Esophagus squamous epithelium (tissue), 5 donors: ENCODE results near the gene SLC2A4RG. TPM values are rescaled to one million over a fixed set of nuclear protein-coding genes. Genes with fewer than 3 reads are reported as not detected.

ENCODE experiments used
- DNase-seq: peaks from one replicate; lab custom pipeline; 2025; lab: John Stamatoyannopoulos, UW
- H3K27ac ChIP-seq, 4 donors: fragments of 200-600 bp; sonication (generic); one replicate each; pipeline ENCODE4 v1.5.1; 2016 to 2019; ENCODE audit warnings: mild to moderate bottlenecking in 1 of 4
- H3K27me3 ChIP-seq, 4 donors: fragments of 200-600 bp; sonication (generic); 1 replicate in 3 of 4; 2 replicates in 1 of 4; pipeline versions ENCODE4 v1.5.1 to v1.6.0; 2017 to 2021; ENCODE audit warnings: antibody characterized with exemption in 1 of 4
- H3K36me3 ChIP-seq, 3 donors: fragments of 200-600 bp; sonication (generic); one replicate each; pipeline ENCODE4 v1.5.1; 2016 to 2019
- H3K4me1 ChIP-seq, 3 donors: fragments of 200-600 bp; sonication (generic); one replicate each; pipeline ENCODE4 v1.5.1; 2017 to 2019
- H3K4me3 ChIP-seq, 4 donors: fragments of 200-600 bp; sonication (generic); 1 replicate in 3 of 4; 2 replicates in 1 of 4; pipeline ENCODE4 v1.5.1; 2016 to 2019; ENCODE audit warnings: mild to moderate bottlenecking in 2 of 4, moderate library complexity in 1 of 4
- H3K9me3 ChIP-seq, 3 donors: fragments of 200-600 bp; sonication (generic); one replicate each; pipeline ENCODE4 v1.5.1; 2016 to 2019
- POLR2A ChIP-seq, 4 donors: fragments of 450-650 bp; IDR thresholded peaks; one replicate each; pipeline ENCODE4 v1.6.1; 2017; ENCODE audit warnings: antibody characterized with exemption in 4 of 4, mild to moderate bottlenecking in 4 of 4, moderate library complexity in 3 of 4
- WGBS, 2 donors: methylation state at CpG; one replicate each; pipeline ENCODE4 v1.1.5; 2018; 5-methylcytosine and 5-hydroxymethylcytosine counted together
- intact Hi-C: fragments of 100-400 bp; cut with DNase I; formaldehyde crosslinking; loops from one replicate; pipeline ENCODE4 v1.15.0; 2022
- total RNA-seq, 4 donors: library from RNA; depleted of rRNA; stranded (reverse); fragments of >200 nt; gene quantifications; one replicate each; pipeline ENCODE4 v1.1.0, GENCODE V29; 2016
- TF ChIP-seq, protein P1 (sequence below), 6 experiments: fragments of 450-650 bp in 4 of 6; fragments of 200-600 bp in 2 of 6; sonication (generic) in 2 of 6; IDR thresholded peaks; one replicate each; pipeline ENCODE4 v1.5.1; 2016 to 2019; ENCODE audit warnings: antibody characterized with exemption in 6 of 6, mild to moderate bottlenecking in 4 of 6, moderate library complexity in 4 of 6
- donor health status: DM: yes; HTN: yes; CAD: no.

SLC2A4RG gene
- total RNA-seq, 4 donors from 2014 or later: 37.0 to 55.5 (median 50.2) TPM

DNA sequence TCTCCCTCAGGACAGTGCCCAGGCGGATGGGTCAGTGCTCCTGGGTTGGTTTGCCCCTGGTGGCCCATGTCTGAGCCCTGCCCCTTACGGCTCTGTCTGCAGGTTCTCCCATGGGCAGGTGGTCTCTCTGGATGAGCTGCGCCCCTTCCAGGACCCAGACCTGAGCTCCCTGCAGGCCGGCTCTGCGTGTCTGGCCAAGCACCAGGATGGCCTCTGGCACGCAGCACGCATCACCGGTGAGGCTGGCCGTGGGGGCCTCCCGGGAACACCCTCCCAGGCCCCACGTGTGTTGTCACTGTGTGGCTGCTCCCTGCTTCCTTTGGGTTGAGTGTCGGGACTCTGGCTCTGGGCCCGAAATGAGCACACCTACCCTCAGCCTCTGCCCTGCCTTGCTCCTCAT is 6.5 kb upstream of the SLC2A4RG start:
- intact Hi-C loops: no loop called here
- H3K4me1 ChIP-seq: peaks cover 21 to 38% (median 28%) of the 10 kb centered on the region in 3 donors
- WGBS, 2 donors: 90 to 100% methylated on average over 2 of the region's 13 CpGs
- no peak overlapping the region for H3K4me3 ChIP-seq
- H3K36me3 ChIP-seq: peaks cover 0 to 54% (median 15%) of the 10 kb centered on the region in 3 donors
- H3K27ac ChIP-seq: no peak overlapping the region
- no peaks in the 10 kb centered on the region for H3K27me3 ChIP-seq
- TF ChIP-seq, protein P1, sequence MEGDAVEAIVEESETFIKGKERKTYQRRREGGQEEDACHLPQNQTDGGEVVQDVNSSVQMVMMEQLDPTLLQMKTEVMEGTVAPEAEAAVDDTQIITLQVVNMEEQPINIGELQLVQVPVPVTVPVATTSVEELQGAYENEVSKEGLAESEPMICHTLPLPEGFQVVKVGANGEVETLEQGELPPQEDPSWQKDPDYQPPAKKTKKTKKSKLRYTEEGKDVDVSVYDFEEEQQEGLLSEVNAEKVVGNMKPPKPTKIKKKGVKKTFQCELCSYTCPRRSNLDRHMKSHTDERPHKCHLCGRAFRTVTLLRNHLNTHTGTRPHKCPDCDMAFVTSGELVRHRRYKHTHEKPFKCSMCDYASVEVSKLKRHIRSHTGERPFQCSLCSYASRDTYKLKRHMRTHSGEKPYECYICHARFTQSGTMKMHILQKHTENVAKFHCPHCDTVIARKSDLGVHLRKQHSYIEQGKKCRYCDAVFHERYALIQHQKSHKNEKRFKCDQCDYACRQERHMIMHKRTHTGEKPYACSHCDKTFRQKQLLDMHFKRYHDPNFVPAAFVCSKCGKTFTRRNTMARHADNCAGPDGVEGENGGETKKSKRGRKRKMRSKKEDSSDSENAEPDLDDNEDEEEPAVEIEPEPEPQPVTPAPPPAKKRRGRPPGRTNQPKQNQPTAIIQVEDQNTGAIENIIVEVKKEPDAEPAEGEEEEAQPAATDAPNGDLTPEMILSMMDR (IDR thresholded peaks at IDR 0.05): no peak
- TF ChIP-seq POLR2A (IDR thresholded peaks at IDR 0.05): no peak
- no peak for DNase-seq
- H3K9me3 ChIP-seq: no peaks in the 10 kb centered on the region

DNA sequence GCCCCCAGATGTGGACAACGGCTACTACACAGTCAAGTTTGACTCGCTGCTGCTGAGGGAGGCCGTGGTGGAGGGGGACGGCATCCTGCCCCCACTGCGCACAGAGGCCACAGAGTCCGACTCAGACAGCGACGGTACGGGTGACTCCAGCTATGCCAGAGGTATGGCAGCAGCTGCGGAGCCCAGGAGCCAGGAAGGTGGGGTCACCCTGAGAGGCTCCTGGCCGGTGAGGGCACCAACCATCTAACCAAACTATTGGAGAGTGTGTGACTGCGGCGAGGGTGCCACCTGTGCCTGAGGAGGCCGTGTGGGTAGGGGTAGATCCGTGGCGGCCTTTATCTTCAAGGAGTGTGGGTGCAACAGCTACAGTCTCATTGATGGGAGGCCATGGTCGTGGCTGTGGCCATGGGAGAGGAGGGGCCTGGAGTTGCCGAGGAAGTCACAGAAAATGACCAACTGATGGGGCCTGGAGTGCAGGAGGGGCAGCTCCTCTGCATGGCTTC is 5.9 kb upstream of the SLC2A4RG start:
- H3K9me3 ChIP-seq: no peaks in the 10 kb centered on the region
- peaks cover 26 to 38% (median 28%) of the 10 kb centered on the region in 3 donors for H3K4me1 ChIP-seq
- intact Hi-C loops: no loop called here
- TF ChIP-seq POLR2A (IDR thresholded peaks at IDR 0.05): no peak
- TF ChIP-seq, protein P1 (IDR thresholded peaks at IDR 0.05): no peak
- peaks cover 0 to 49% (median 15%) of the 10 kb centered on the region in 3 donors for H3K36me3 ChIP-seq
- H3K4me3 ChIP-seq: no peak overlapping the region
- H3K27me3 ChIP-seq: no peaks in the 10 kb centered on the region
- 50 to 90% methylated on average over 1 to 9 of the region's 18 CpGs for WGBS, 2 donors
- DNase-seq: no peak
- H3K27ac ChIP-seq: no peak overlapping the region

DNA sequence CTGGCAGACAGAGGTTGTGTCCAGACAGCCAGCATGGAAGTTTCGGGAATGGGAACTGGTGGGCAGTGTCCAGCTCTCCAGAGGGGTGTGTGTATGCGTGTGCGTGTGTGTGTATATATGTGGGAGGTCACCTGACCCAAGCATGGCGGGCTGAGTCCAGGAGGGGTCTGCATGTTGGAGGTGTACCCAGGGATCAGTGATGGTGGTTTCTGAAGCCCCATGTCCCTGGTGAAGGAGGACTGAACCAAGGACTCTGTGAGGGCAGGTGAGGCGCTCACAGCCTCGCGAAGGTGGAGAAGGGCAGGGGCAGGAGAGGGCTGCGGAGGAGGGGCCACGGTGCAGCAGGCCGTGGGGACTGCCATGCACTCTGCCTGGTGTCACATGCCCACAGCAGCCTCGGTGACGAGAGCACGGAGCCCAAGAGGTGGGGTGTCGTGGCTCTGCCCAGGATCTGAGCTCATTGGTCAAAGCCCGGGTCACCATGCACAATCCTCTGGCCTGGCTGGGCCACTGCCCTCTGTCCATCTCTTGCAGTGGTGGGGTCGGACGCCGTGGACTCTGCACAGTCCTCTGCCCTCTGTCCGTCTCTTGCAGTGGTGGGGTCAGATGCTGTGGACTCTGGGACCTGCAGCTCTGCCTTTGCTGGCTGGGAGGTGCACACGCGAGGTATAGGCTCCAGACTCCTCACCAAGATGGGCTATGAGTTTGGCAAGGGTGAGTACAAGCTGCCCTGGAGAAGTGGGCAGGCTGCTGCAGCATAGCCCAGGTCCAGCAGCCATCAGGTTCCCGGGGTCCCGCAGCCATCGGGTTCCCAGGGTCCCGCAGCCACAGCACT is 5.2 kb upstream of the SLC2A4RG start:
- intact Hi-C loops: no loop called here
- H3K27ac ChIP-seq: no peak overlapping the region
- peaks cover 0 to 48% (median 15%) of the 10 kb centered on the region in 3 donors for H3K36me3 ChIP-seq
- no peak for TF ChIP-seq POLR2A (IDR thresholded peaks at IDR 0.05)
- TF ChIP-seq, protein P1 (IDR thresholded peaks at IDR 0.05): no peak
- H3K4me3 ChIP-seq: no peak overlapping the region
- no peaks in the 10 kb centered on the region for H3K9me3 ChIP-seq
- H3K27me3 ChIP-seq: no peaks in the 10 kb centered on the region
- peaks cover 32 to 43% (median 33%) of the 10 kb centered on the region in 3 donors for H3K4me1 ChIP-seq
- DNase-seq: no peak
- WGBS, 2 donors: 89 to 90% methylated on average over 13 to 16 of the region's 25 CpGs

DNA sequence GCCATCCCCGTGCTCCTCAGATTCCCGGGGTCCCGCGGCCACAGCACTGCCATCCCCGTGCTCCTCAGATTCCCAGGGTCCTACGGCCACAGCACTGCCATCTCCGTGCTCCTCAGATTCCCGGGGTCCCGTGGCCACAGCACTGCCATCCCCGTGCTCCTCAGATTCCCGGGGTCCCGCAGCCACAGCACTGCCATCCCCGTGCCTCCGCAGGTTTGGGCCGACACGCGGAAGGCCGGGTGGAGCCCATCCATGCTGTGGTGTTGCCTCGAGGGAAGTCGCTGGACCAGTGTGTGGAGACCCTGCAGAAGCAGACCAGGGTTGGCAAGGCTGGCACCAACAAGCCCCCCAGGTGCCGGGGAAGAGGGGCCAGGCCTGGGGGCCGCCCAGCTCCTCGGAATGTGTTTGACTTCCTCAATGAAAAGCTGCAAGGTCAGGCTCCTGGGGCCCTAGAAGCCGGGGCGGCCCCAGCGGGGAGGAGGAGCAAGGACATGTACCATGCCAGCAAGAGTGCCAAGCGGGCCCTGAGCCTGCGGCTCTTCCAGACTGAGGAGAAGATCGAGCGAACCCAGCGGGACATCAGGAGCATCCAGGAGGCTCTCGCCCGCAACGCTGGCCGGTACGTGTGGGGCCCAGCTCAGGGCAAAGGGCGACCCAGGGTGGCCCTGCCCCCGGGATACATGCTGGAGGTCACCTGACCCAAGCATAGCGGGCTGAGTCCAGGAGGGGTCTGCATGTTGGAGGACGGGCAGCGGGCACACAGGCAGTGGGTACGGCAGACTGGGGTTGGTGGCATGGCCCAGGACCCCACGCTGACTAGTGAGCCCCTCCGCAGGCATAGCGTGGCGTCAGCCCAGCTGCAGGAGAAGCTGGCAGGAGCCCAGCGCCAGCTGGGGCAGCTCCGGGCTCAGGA is 4.4 kb upstream of the SLC2A4RG start:
- TF ChIP-seq, protein P1 (IDR thresholded peaks at IDR 0.05): no peak
- no peak for TF ChIP-seq POLR2A (IDR thresholded peaks at IDR 0.05)
- Histone ChIP-seq H3K27me3 (no peaks in the 10 kb centered on the region), H3K27ac (no peak overlapping the region), H3K36me3 (peaks cover 0 to 39% (median 15%) of the 10 kb centered on the region in 3 donors), H3K9me3 (no peaks in the 10 kb centered on the region), H3K4me1 (peaks cover 32 to 42% (median 33%) of the 10 kb centered on the region in 3 donors), H3K4me3 (no peak overlapping the region)
- no peak for DNase-seq
- intact Hi-C loops: loop anchor here (5.0 kb wide), 1 partner anchor 198 kb away; the partner anchor contains the start of gene PTK6
- whole genome bisulfite sequencing, 2 donors: 90 to 92% methylated on average over 9 to 18 of the region's 48 CpGs
